Measurements from ENCODE around the gene TAF1C. TPM values are rescaled to one million over a fixed set of nuclear protein-coding genes. Genes with fewer than 3 reads are reported as not detected.

The TAF1C gene
- polyA plus RNA-seq, 1 of the 3 experiments (the other 2 are of a cell fraction) = 49.3 TPM

DNA sequence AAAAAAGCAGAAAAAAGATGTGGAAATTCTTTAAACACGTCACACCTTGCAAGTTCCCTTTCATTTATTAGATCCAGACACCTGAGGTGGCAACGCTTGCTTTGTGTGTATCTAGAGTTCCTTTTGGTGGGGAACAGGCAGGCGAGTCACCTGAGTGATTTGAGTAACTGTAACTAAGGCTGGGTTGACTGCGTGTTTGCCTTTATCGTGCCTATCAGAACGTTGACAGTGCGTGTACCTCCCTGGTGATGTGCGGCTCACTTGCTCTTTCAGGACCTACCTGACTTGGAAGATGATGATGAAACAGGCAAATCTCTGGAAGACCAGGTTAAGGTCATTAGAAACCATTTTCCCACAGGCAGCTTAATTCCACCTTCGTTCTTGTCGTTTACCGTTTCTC lies 12.5 kb downstream of the TAF1C start (continued):
- TF ChIP-seq, protein P1, sequence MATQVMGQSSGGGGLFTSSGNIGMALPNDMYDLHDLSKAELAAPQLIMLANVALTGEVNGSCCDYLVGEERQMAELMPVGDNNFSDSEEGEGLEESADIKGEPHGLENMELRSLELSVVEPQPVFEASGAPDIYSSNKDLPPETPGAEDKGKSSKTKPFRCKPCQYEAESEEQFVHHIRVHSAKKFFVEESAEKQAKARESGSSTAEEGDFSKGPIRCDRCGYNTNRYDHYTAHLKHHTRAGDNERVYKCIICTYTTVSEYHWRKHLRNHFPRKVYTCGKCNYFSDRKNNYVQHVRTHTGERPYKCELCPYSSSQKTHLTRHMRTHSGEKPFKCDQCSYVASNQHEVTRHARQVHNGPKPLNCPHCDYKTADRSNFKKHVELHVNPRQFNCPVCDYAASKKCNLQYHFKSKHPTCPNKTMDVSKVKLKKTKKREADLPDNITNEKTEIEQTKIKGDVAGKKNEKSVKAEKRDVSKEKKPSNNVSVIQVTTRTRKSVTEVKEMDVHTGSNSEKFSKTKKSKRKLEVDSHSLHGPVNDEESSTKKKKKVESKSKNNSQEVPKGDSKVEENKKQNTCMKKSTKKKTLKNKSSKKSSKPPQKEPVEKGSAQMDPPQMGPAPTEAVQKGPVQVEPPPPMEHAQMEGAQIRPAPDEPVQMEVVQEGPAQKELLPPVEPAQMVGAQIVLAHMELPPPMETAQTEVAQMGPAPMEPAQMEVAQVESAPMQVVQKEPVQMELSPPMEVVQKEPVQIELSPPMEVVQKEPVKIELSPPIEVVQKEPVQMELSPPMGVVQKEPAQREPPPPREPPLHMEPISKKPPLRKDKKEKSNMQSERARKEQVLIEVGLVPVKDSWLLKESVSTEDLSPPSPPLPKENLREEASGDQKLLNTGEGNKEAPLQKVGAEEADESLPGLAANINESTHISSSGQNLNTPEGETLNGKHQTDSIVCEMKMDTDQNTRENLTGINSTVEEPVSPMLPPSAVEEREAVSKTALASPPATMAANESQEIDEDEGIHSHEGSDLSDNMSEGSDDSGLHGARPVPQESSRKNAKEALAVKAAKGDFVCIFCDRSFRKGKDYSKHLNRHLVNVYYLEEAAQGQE (IDR thresholded peaks at IDR 0.05; ENCODE audit: low read depth, low read length) = no peak
- TF ChIP-seq, protein P2, sequence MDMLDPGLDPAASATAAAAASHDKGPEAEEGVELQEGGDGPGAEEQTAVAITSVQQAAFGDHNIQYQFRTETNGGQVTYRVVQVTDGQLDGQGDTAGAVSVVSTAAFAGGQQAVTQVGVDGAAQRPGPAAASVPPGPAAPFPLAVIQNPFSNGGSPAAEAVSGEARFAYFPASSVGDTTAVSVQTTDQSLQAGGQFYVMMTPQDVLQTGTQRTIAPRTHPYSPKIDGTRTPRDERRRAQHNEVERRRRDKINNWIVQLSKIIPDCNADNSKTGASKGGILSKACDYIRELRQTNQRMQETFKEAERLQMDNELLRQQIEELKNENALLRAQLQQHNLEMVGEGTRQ (IDR thresholded peaks at IDR 0.05; ENCODE audit: borderline replicate concordance, low read depth, low read length) = no peak
- TF ChIP-seq TCF12 (IDR thresholded peaks at IDR 0.05) (no peak), EZH2phosphoT487 (IDR thresholded peaks at IDR 0.05; ENCODE audit: borderline replicate concordance, low read depth) (no peak), TEAD4 (IDR thresholded peaks at IDR 0.05; ENCODE audit: borderline replicate concordance, insufficient read depth) (no peak), NFIC (IDR thresholded peaks at IDR 0.05; ENCODE audit: borderline replicate concordance) (no peak)
- TF ChIP-seq, protein P3, sequence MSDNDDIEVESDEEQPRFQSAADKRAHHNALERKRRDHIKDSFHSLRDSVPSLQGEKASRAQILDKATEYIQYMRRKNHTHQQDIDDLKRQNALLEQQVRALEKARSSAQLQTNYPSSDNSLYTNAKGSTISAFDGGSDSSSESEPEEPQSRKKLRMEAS (IDR thresholded peaks at IDR 0.05; ENCODE audit: low read depth) = no peak

DNA sequence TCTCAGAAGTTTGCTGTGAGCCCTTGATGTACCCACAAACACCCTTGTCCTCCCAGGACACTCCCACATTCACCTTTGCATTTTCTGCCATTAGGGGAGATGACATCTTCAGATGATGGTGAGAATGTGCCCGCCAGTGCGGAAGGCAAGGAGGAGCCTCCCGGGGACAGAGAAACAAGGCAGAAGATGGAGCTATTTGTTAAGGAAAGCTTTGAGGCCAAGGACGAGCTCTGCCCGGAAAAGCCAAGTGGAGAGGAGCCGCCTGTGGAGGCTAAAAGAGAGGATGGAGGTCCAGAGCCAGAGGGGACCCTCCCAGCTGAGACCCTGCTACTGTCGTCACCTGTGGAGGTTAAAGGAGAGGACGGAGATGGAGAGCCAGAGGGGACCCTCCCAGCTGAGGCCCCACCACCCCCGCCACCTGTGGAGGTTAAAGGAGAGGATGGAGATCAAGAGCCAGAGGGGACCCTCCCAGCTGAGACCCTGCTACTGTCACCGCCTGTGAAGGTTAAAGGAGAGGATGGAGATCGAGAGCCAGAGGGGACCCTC lies 17.0 kb downstream of the TAF1C start:
- Histone ChIP-seq H3K4me2 (no peak overlapping the region), H3K27ac (ENCODE audit: low read depth in 2 of 2, low read length in 1 of 2) (no peak overlapping the region), H3K9me2 (no peaks in the 10 kb centered on the region), H3K4me1 (ENCODE audit: control insufficient read depth in 1 of 2, insufficient read depth in 2 of 2, low read depth in 1 of 2, low read length in 1 of 2) (no peaks in the 10 kb centered on the region), H3K79me2 (ENCODE audit: insufficient read depth) (no peaks in the 10 kb centered on the region), H2AFZ (ENCODE audit: low read depth) (no peak overlapping the region), H3K9ac (no peak overlapping the region), H3K4me3 (ENCODE audit: low read depth in 2 of 2, low read length in 1 of 2) (no peak overlapping the region), H3K27me3 (ENCODE audit: insufficient read depth) (peaks cover 24% of the 10 kb centered on the region), H4K20me1 (ENCODE audit: insufficient read depth) (no peaks in the 10 kb centered on the region), H3K9me3 (no peaks in the 10 kb centered on the region), H3F3A (replicated peaks; ENCODE audit: insufficient read depth) (no peaks in the 10 kb centered on the region), H3K36me3 (replicated peaks in 1 of 2; ENCODE audit: control insufficient read depth in 1 of 2, insufficient read depth in 2 of 2, low read length in 1 of 2) (no peaks in the 10 kb centered on the region)
- DNase-seq = no peak
- WGBS (ENCODE audit: low lambda C conversion rate) = 76% methylated on average over 11 of the region's 11 CpGs
- no peak for TF ChIP-seq TAF1 (IDR thresholded peaks at IDR 0.05; ENCODE audit: borderline replicate concordance, low read depth, low read length)
- TF ChIP-seq, protein P4, sequence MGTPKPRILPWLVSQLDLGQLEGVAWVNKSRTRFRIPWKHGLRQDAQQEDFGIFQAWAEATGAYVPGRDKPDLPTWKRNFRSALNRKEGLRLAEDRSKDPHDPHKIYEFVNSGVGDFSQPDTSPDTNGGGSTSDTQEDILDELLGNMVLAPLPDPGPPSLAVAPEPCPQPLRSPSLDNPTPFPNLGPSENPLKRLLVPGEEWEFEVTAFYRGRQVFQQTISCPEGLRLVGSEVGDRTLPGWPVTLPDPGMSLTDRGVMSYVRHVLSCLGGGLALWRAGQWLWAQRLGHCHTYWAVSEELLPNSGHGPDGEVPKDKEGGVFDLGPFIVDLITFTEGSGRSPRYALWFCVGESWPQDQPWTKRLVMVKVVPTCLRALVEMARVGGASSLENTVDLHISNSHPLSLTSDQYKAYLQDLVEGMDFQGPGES (IDR thresholded peaks at IDR 0.05; ENCODE audit: low read depth, low read length) = no peak
- no peak for TF ChIP-seq FOSL2 (IDR thresholded peaks at IDR 0.05; ENCODE audit: borderline replicate concordance, low read depth)
- TF ChIP-seq, protein P1 (IDR thresholded peaks at IDR 0.05; ENCODE audit: low read depth, low read length) = no peak
- no peak for TF ChIP-seq EZH2phosphoT487 (IDR thresholded peaks at IDR 0.05; ENCODE audit: borderline replicate concordance, low read depth)
- ChIA-PET POLR2A (no interaction called here), CTCF (interaction anchor here (1.1 to 1.6 kb wide), 6 partner anchors 25 to 107 kb away, joined by 3 to 11 read pairs (median 4); partner anchors contain the start of genes DNAAF1 and HSDL1)
